Upper lobe of left lung (tissue), 4 donors: ENCODE measurements around the gene ADGRE1.

Experiments
- POLR2A ChIP-seq, 4 donors: fragments of 450-650 bp; IDR thresholded peaks; one replicate each; pipeline ENCODE4 v1.5.1; 2016 to 2017; ENCODE audit warnings: antibody characterized with exemption in 4 of 4, mild to moderate bottlenecking in 2 of 4
- TF ChIP-seq, protein P1 (sequence below), 6 experiments: fragments of 450-650 bp in 4 of 6; fragments of 200-600 bp in 2 of 6; sonication (generic) in 2 of 6; IDR thresholded peaks; one replicate each; pipeline ENCODE4 v1.5.1; 2016 to 2019; ENCODE audit warnings: antibody characterized with exemption in 6 of 6

DNA sequence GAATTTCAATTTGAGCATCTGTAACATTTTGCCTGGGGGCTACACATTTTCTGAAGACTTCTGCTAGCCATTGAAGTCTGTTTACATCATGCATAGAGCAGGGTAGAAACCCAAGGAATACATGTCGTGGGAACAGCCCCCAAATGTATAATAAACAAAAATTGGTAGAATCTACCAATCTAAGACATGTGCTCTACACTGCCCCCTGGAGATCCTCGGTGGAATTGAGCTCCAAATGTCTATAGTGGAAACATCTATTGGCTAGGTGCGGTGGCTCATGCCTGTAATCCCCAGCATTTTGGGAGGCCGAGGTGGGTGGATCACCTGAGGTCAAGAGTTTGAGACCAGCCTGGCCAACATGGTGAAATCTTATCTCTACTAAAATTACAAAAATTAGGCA, 76.6 kb downstream of the ADGRE1 start:
- no peak for TF ChIP-seq POLR2A (IDR thresholded peaks at IDR 0.05)
- TF ChIP-seq, protein P1, sequence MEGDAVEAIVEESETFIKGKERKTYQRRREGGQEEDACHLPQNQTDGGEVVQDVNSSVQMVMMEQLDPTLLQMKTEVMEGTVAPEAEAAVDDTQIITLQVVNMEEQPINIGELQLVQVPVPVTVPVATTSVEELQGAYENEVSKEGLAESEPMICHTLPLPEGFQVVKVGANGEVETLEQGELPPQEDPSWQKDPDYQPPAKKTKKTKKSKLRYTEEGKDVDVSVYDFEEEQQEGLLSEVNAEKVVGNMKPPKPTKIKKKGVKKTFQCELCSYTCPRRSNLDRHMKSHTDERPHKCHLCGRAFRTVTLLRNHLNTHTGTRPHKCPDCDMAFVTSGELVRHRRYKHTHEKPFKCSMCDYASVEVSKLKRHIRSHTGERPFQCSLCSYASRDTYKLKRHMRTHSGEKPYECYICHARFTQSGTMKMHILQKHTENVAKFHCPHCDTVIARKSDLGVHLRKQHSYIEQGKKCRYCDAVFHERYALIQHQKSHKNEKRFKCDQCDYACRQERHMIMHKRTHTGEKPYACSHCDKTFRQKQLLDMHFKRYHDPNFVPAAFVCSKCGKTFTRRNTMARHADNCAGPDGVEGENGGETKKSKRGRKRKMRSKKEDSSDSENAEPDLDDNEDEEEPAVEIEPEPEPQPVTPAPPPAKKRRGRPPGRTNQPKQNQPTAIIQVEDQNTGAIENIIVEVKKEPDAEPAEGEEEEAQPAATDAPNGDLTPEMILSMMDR (IDR thresholded peaks at IDR 0.05) = peak in 2 of 6 experiments; percentile 8 to 39
